Activated naive CD4-positive, alpha-beta T cell treated with anti-CD3 and anti-CD28 coated beads for 36 hours (primary cell): ENCODE data around the gene RIOK3. TPM values are rescaled to one million over a fixed set of nuclear protein-coding genes. Genes with fewer than 3 reads are reported as not detected.
A peak's percentile ranks its signal among the peaks of the same experiment; 100 is the strongest.
"Not testable (repeated sequence)": the region's sequence is repeated elsewhere in the genome, so short reads cannot be mapped to it uniquely, and the experiment has no call there.

ENCODE experiments used
- CTCF ChIA-PET: fragments of 350-600 bp; sonication (Branson Sonifier 250); formaldehyde crosslinking; loops from one replicate; lab custom pipeline; 2021; ENCODE audit warnings: antibody characterized with exemption; lab: Charles Lee
- DNase-seq: peaks from one replicate; pipeline ENCODE4 v3.0.0-alpha.2; 2020
- H3K27ac Mint-ChIP-seq: one replicate; pipeline ENCODE4 v1.8.0; 2021; ENCODE audit warnings: mild to moderate bottlenecking, mixed read lengths
- H3K27me3 Mint-ChIP-seq: one replicate; pipeline ENCODE4 v1.8.0; 2021; ENCODE audit warnings: low read depth, mixed read lengths
- H3K36me3 Mint-ChIP-seq: one replicate; pipeline ENCODE4 v1.8.0; 2021; ENCODE audit warnings: low read depth, mixed read lengths
- H3K4me1 Mint-ChIP-seq: one replicate; pipeline ENCODE4 v1.8.0; 2021; ENCODE audit warnings: low read depth, mixed read lengths
- H3K4me3 Mint-ChIP-seq: one replicate; pipeline ENCODE4 v1.8.0; 2021; ENCODE audit warnings: mild to moderate bottlenecking, moderate library complexity, mixed read lengths
- H3K9me3 Mint-ChIP-seq: one replicate; pipeline ENCODE4 v1.8.0; 2021; ENCODE audit warnings: mixed read lengths
- intact Hi-C: fragments of 100-400 bp; cut with micrococcal nuclease; formaldehyde crosslinking; loops from one replicate; pipeline ENCODE4 v1.15.1; 2023
- total RNA-seq, 2 experiments: library from RNA; stranded (reverse); gene quantifications; one replicate each; pipeline ENCODE4 v1.2.3, GENCODE V29; 2021

The RIOK3 gene
- total RNA-seq, 2 experiments from 2014 or later: 53.8 to 59.5 TPM

- Mint-ChIP-seq H3K4me3 (peak overlapping the region; percentile 86), H3K9me3 (no peaks in the 10 kb centered on the region), H3K27me3 (no peaks in the 10 kb centered on the region), H3K4me1 (peaks cover 40% of the 10 kb centered on the region), H3K36me3 (peaks cover 9% of the 10 kb centered on the region), H3K27ac (peak overlapping the region; percentile 88)
- CTCF ChIA-PET: interaction anchor here (0.5 to 1.8 kb wide), 4 partner anchors 10 to 59 kb away, joined by 3 to 4 read pairs (median 3); no protein-coding TSS in a partner anchor
- intact Hi-C loops: loop anchor here (1.0 to 10.0 kb wide), 12 partner anchors 14 to 895 kb away; partner anchors contain the start of genes ANKRD29, NPC1, OSBPL1A and RIOK3
- no peak for DNase-seq
These were observed 49.5 kb downstream of the RIOK3 start for GRCh38 chr18:23502516-23503037.

DNA sequence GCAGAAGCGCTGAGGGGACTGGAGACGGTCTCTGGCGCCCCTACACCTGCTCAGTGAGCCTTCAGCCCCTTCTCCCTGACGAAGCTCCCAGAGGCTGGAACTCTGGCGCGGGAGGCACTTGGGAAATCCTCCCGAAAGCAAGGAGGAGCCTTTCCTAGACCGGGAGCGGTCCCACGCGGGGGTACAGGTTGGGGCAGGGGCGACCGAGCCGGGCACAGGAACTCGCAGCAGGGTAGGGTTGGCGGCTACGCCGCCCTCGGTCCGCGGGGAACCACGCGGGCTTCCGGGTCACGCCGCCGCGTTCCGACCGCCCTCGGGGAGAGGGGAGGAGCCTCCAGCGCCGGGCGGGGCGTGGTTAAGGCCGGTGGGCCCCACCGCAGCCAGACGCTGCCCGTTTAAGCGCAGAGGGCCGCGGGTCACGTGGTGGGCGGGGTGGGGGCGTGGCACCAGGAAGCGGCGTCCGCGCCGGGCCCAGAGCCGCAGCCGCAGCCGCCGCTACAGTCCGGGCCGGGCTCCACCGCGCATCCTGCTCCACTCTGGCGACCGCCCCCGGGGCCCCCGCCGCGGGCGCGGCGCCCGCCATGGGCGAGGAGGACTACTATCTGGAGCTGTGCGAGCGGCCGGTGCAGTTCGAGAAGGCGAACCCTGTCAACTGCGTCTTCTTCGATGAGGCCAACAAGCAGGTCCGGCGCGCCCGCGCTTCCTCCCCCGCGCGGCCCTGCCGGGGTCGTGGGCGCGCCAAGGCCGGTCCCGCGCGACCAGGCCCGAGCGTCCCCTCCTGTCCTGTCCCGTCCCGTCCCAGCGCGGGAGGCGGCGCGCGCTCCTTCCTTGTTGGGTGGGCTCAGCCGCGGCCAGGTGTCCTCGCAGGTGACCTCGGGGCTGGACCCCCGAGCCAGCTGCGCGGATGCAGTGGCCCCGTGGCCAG is 50.2 kb downstream of the RIOK3 start, which contains the start of gene RMC1:
RMC1 (plus strand) TSS at position 474 of the 925 bp plus-strand sequence; CDS start at position 582, 108 bp downstream.
- Mint-ChIP-seq H3K27me3 (no peaks in the 10 kb centered on the region), H3K4me3 (peak within 1 kb of the TSS; percentile 92), H3K9me3 (no peaks in the 10 kb centered on the region), H3K27ac (peak within 1 kb of the TSS; percentile 88), H3K4me1 (peaks cover 44% of the 10 kb centered on the region), H3K36me3 (peaks cover 15% of the 10 kb centered on the region)
- intact Hi-C loops: loop anchor here (1.0 to 10.0 kb wide), 12 partner anchors 15 to 894 kb away; partner anchors contain the start of genes ANKRD29, NPC1, OSBPL1A and RIOK3
- CTCF ChIA-PET: interaction anchor here (0.5 to 2.1 kb wide), 3 partner anchors 11 to 15 kb away, joined by 3 to 16 read pairs (median 3); no protein-coding TSS in a partner anchor
- peak; percentile 97 for DNase-seq

DNA sequence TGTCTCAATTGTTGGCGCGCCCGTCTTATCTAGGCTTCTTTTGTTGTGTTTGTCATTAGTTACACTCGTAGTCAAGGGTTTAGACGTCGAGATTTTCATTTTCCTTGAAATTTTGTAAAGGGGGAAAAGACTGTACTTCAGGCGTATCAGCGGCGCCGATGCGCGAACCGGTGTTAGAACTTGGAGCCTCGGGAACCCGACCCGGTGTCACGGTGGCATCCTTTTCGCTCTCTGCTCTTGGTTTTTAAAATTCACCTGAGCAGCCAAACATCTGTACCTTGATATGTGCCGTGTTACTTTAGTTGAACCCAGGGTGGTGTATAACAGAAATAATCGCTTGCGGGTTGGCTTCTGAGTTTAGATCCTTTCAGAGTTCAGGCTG is 50.9 kb downstream of the RIOK3 start:
- DNase-seq: peak; percentile 15

GRCh38 chr18:23504720-23505119 is 51.6 kb downstream of the RIOK3 start:
- Mint-ChIP-seq H3K36me3 (peaks cover 20% of the 10 kb centered on the region), H3K27me3 (no peaks in the 10 kb centered on the region), H3K9me3 (no peaks in the 10 kb centered on the region), H3K4me3 (peak overlapping the region; percentile 92), H3K4me1 (peaks cover 37% of the 10 kb centered on the region), H3K27ac (peak overlapping the region; percentile 44)
- peak; percentile 19 for DNase-seq
- CTCF ChIA-PET: interaction anchor here (1.2 to 2.1 kb wide), 3 partner anchors 8 to 13 kb away, joined by 5 to 16 read pairs (median 7); no protein-coding TSS in a partner anchor
- intact Hi-C loops: loop anchor here (2.0 to 10.0 kb wide), 6 partner anchors 158 to 690 kb away; partner anchors contain the start of genes ANKRD29 and CABLES1

More for the DNA sequence above, 50.9 kb downstream of the RIOK3 start:
- intact Hi-C loops: loop anchor here (1.0 to 10.0 kb wide), 13 partner anchors 16 to 893 kb away; partner anchors contain the start of genes ANKRD29, CABLES1, NPC1 and OSBPL1A
- Mint-ChIP-seq H3K4me1 (peaks cover 41% of the 10 kb centered on the region), H3K27ac (peak overlapping the region; percentile 44), H3K27me3 (no peaks in the 10 kb centered on the region), H3K4me3 (peak overlapping the region; percentile 92), H3K36me3 (peaks cover 20% of the 10 kb centered on the region), H3K9me3 (no peaks in the 10 kb centered on the region)
- CTCF ChIA-PET: interaction anchor here (2.1 kb wide), 1 partner anchor 12 kb away, joined by 16 read pairs; no protein-coding TSS in a partner anchor

- Mint-ChIP-seq H3K9me3 (no peaks in the 10 kb centered on the region), H3K4me3 (no peak overlapping the region), H3K27ac (no peak overlapping the region), H3K27me3 (no peaks in the 10 kb centered on the region), H3K4me1 (peaks cover 37% of the 10 kb centered on the region), H3K36me3 (peaks cover 30% of the 10 kb centered on the region)
- no peak for DNase-seq
- CTCF ChIA-PET: interaction anchor here (1.7 to 2.0 kb wide), 2 partner anchors 10 kb away, joined by 4 to 7 read pairs; no protein-coding TSS in a partner anchor
- intact Hi-C loops: loop anchor here (10.0 kb wide), 2 partner anchors 242 to 692 kb away; no protein-coding TSS in a partner anchor
These were observed 53.3 kb downstream of the RIOK3 start for GRCh38 chr18:23506393-23506792.

GRCh38 chr18:23510923-23511322 is 57.8 kb downstream of the RIOK3 start:
- peaks cover 33% of the 10 kb centered on the region for H3K36me3 Mint-ChIP-seq
- intact Hi-C loops, H3K27me3 Mint-ChIP-seq, H3K9me3 Mint-ChIP-seq, H3K4me3 Mint-ChIP-seq, DNase-seq, H3K27ac Mint-ChIP-seq: not testable (repeated sequence)
- CTCF ChIA-PET: interaction anchor here (1.0 kb wide), 1 partner anchor 10 kb away, joined by 3 read pairs; no protein-coding TSS in a partner anchor
- peaks cover 21% of the 10 kb centered on the region for H3K4me1 Mint-ChIP-seq

DNA sequence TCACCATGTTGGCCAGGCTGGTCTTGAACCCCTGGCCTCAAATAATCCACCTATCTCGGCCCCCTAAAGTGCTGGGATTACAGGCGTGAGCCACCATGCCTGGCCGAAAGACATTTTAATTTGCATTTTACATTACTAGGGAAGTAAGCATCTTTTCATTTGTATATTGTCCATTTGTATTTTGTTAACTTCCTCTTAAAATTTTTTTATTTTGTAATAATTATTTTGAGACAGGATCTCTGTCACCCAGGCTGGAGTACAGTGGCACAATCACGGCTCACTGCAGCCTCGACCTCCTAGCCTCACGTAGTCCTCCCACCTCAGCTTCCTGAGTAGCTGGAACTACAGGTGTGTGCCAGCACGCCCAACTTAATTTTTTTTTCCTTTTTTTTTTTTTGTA is 59.1 kb downstream of the RIOK3 start:
- Mint-ChIP-seq H3K27ac (peak overlapping the region; percentile 69), H3K4me1 (peaks cover 16% of the 10 kb centered on the region), H3K36me3 (peaks cover 33% of the 10 kb centered on the region)
- H3K9me3 Mint-ChIP-seq, H3K27me3 Mint-ChIP-seq, DNase-seq, H3K4me3 Mint-ChIP-seq, intact Hi-C loops: not testable (repeated sequence)
- CTCF ChIA-PET: interaction anchor here (0.6 to 0.7 kb wide), 4 partner anchors 12 to 69 kb away, joined by 3 read pairs; no protein-coding TSS in a partner anchor

DNA sequence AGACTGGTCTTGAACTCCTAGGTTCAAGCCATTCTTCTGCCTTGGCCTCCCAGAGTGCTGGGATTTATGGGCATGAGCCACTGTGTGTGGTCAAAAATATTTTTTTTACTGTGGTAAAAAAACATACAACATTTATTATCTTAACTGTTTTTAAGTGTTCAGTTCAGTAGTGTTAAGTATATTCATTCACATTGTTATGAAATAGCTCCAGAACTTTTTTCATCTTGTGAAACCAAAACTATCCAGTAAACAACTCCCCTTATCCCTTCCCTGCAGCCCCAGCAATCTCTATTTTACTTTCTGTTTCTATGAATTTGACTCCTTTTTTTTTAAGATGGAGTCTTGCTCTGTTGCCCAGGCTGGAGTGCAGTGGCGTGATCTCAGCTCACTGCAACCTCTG is 59.6 kb downstream of the RIOK3 start:
- H3K27me3 Mint-ChIP-seq: no peaks in the 10 kb centered on the region
- peak overlapping the region; percentile 69 for H3K27ac Mint-ChIP-seq
- CTCF ChIA-PET: interaction anchor here (0.6 to 0.7 kb wide), 3 partner anchors 16 to 68 kb away, joined by 3 read pairs; no protein-coding TSS in a partner anchor
- no peak overlapping the region for H3K4me3 Mint-ChIP-seq
- H3K36me3 Mint-ChIP-seq: peaks cover 33% of the 10 kb centered on the region
- intact Hi-C loops: no loop called here
- peaks cover 13% of the 10 kb centered on the region for H3K4me1 Mint-ChIP-seq
- no peak for DNase-seq
- no peaks in the 10 kb centered on the region for H3K9me3 Mint-ChIP-seq

GRCh38 chr18:23515911-23516546 is 62.9 kb downstream of the RIOK3 start:
- Mint-ChIP-seq H3K9me3 (no peaks in the 10 kb centered on the region), H3K27ac (peak overlapping the region; percentile 60), H3K27me3 (no peaks in the 10 kb centered on the region), H3K4me3 (no peak overlapping the region), H3K4me1 (peaks cover 7% of the 10 kb centered on the region), H3K36me3 (peaks cover 34% of the 10 kb centered on the region)
- intact Hi-C loops: loop anchor here (1.0 to 5.0 kb wide), 5 partner anchors 25 to 296 kb away; partner anchors contain the start of gene LAMA3
- CTCF ChIA-PET: interaction anchor here (0.6 to 3.8 kb wide), 37 partner anchors 10 to 1919 kb away, joined by 3 to 22 read pairs (median 4); partner anchors contain the start of gene RIOK3
- peak; percentile 89 for DNase-seq

DNA sequence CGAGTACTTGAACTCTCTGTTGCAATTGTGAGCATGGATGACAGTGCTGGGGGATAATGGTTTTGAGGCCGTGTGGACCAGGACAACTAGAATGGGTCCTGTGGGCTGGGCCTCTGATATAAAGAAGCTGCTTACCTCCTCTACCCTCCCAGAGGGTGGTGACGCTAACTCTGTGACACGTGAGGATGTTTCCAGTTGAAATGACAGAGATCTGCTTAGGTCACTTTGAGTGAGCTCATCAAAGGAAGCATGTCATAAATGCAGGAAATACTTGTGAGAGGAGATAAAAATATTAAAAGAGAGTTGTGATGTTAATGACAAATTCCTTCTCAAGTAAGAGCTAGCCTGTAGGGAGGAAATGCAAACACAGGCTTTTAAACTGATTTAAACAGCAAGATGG is 66.6 kb downstream of the RIOK3 start:
- CTCF ChIA-PET: no interaction called here
- no peak overlapping the region for H3K4me3 Mint-ChIP-seq
- peaks cover 46% of the 10 kb centered on the region for H3K36me3 Mint-ChIP-seq
- no peaks in the 10 kb centered on the region for H3K27me3 Mint-ChIP-seq
- peak overlapping the region; percentile 39 for H3K27ac Mint-ChIP-seq
- no peak for DNase-seq
- no peaks in the 10 kb centered on the region for H3K9me3 Mint-ChIP-seq
- intact Hi-C loops: loop anchor here (5.0 kb wide), 1 partner anchor 183 kb away; no protein-coding TSS in a partner anchor
- H3K4me1 Mint-ChIP-seq: peaks cover 9% of the 10 kb centered on the region

GRCh38 chr18:23521271-23521670 is 68.2 kb downstream of the RIOK3 start:
- Mint-ChIP-seq H3K36me3 (peaks cover 45% of the 10 kb centered on the region), H3K4me3 (no peak overlapping the region), H3K4me1 (peaks cover 7% of the 10 kb centered on the region), H3K27me3 (no peaks in the 10 kb centered on the region), H3K9me3 (no peaks in the 10 kb centered on the region), H3K27ac (no peak overlapping the region)
- CTCF ChIA-PET: interaction anchor here (1.1 to 1.2 kb wide), 2 partner anchors 10 to 64 kb away, joined by 3 read pairs; no protein-coding TSS in a partner anchor
- no peak for DNase-seq
- intact Hi-C loops: no loop called here
